Parathyroid adenoma (tissue), 2 donors: ENCODE measurements around the gene TAF10.

Source experiments
- H2AFZ ChIP-seq: fragments of 300-600 bp; sonication (generic); one replicate; pipeline ENCODE4 v1.7.0; 2017; ENCODE audit warnings: antibody characterized with exemption, mild to moderate bottlenecking
- H3K27ac ChIP-seq: fragments of 300-600 bp; sonication (generic); one replicate; pipeline ENCODE4 v1.7.0; 2017
- H3K27me3 ChIP-seq: fragments of 300-600 bp; sonication (generic); one replicate; pipeline ENCODE4 v1.7.0; 2017; ENCODE audit warnings: low read length; ENCODE audit not compliant: control insufficient read depth, insufficient read depth
- H3K36me3 ChIP-seq: fragments of 300-600 bp; sonication (generic); one replicate; pipeline ENCODE4 v1.7.0; 2017; ENCODE audit warnings: low read length; ENCODE audit not compliant: control insufficient read depth, insufficient read depth
- H3K4me1 ChIP-seq: fragments of 300-600 bp; sonication (generic); one replicate; pipeline ENCODE4 v1.7.0; 2017; ENCODE audit warnings: control low read depth
- H3K4me2 ChIP-seq: fragments of 300-600 bp; sonication (generic); one replicate; pipeline ENCODE4 v1.7.0; 2017; ENCODE audit warnings: low read length
- H3K4me3 ChIP-seq: fragments of 300-600 bp; sonication (generic); one replicate; pipeline ENCODE4 v1.7.0; 2017; ENCODE audit warnings: low read depth, low read length
- H3K79me2 ChIP-seq: fragments of 300-600 bp; sonication (generic); one replicate; pipeline ENCODE4 v1.7.0; 2017; ENCODE audit warnings: control low read depth
- H3K9ac ChIP-seq: fragments of 300-600 bp; sonication (generic); one replicate; pipeline ENCODE4 v1.7.0; 2017; ENCODE audit warnings: mild to moderate bottlenecking
- H3K9me3 ChIP-seq: fragments of 300-600 bp; sonication (generic); one replicate; pipeline ENCODE4 v1.7.0; 2017; ENCODE audit warnings: low read length; ENCODE audit not compliant: control insufficient read depth
- TF ChIP-seq, protein P1 (sequence below): fragments of 300-600 bp; sonication (generic); IDR thresholded peaks from one replicate; pipeline ENCODE4 v1.7.0; 2017; ENCODE audit warnings: antibody characterized with exemption, mild to moderate bottlenecking
- donor health status: primary hyperparathyroidism.

Gene TAF10

GRCh38 chr11:6648501-6648900 lies 36.5 kb upstream of the TAF10 start:
- no peaks in the 10 kb centered on the region for H3K9me3 ChIP-seq
- H3K27me3 ChIP-seq = no peaks in the 10 kb centered on the region
- no peaks in the 10 kb centered on the region for H3K79me2 ChIP-seq
- no peak overlapping the region for H3K4me3 ChIP-seq
- no peak overlapping the region for H3K27ac ChIP-seq
- H3K9ac ChIP-seq = no peak overlapping the region
- TF ChIP-seq, protein P1, sequence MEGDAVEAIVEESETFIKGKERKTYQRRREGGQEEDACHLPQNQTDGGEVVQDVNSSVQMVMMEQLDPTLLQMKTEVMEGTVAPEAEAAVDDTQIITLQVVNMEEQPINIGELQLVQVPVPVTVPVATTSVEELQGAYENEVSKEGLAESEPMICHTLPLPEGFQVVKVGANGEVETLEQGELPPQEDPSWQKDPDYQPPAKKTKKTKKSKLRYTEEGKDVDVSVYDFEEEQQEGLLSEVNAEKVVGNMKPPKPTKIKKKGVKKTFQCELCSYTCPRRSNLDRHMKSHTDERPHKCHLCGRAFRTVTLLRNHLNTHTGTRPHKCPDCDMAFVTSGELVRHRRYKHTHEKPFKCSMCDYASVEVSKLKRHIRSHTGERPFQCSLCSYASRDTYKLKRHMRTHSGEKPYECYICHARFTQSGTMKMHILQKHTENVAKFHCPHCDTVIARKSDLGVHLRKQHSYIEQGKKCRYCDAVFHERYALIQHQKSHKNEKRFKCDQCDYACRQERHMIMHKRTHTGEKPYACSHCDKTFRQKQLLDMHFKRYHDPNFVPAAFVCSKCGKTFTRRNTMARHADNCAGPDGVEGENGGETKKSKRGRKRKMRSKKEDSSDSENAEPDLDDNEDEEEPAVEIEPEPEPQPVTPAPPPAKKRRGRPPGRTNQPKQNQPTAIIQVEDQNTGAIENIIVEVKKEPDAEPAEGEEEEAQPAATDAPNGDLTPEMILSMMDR = no peak
- no peaks in the 10 kb centered on the region for H3K36me3 ChIP-seq
- H2AFZ ChIP-seq = no peak overlapping the region
- H3K4me2 ChIP-seq = no peak overlapping the region
- no peaks in the 10 kb centered on the region for H3K4me1 ChIP-seq

DNA sequence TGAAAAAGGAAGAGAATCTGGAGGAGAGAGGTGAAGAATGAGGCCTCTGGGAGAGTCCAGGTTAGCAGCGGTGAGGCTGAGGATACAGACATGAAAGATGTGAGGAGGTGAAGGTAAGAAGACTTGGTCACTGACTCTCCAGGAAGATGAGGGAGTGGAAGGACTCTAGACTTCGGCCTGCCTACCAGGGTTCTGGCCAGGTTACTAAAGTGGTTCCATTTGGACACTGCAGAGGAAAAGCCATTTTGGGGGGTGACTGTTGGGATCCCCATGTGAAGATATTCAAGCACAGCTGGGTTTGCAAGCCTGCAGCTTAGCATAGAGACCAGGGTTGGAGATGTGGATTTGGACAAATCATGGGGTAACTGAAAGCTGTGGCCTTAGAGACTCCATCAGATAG lies 35.8 kb upstream of the TAF10 start:
- Histone ChIP-seq H3K36me3 (no peaks in the 10 kb centered on the region), H3K4me1 (no peaks in the 10 kb centered on the region), H3K9ac (no peak overlapping the region), H3K27ac (peak overlapping the region; percentile 54), H3K4me2 (no peak overlapping the region), H3K9me3 (no peaks in the 10 kb centered on the region), H3K4me3 (no peak overlapping the region), H2AFZ (no peak overlapping the region), H3K79me2 (no peaks in the 10 kb centered on the region), H3K27me3 (no peaks in the 10 kb centered on the region)
- TF ChIP-seq, protein P1 = no peak

GRCh38 chr11:6646918-6647679 lies 35.1 kb upstream of the TAF10 start:
- no peaks in the 10 kb centered on the region for H3K36me3 ChIP-seq
- H3K4me3 ChIP-seq = no peak overlapping the region

DNA sequence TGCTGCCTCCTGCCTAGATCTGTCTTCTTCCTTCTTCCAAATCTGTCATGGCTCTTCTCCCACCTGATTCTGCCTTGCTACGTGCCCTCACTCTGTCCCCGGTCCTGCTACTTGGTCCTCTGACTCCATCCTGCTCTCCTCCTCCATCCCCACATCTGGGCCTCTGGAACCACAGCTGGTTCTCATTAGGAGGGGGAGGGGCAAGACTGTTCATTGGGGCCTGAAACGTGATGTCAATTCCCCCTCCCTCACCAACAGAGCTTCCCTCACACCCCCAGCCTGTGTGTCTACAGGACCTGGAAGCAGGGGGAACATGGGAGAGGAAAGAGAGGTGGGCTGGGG lies 34.5 kb upstream of the TAF10 start:
- TF ChIP-seq, protein P1 = no peak
- no peak overlapping the region for H2AFZ ChIP-seq
- H3K79me2 ChIP-seq = no peaks in the 10 kb centered on the region
- H3K4me3 ChIP-seq = no peak overlapping the region
- H3K9ac ChIP-seq = no peak overlapping the region
- H3K27me3 ChIP-seq = no peaks in the 10 kb centered on the region
- no peak overlapping the region for H3K4me2 ChIP-seq
- no peaks in the 10 kb centered on the region for H3K4me1 ChIP-seq
- H3K9me3 ChIP-seq = no peaks in the 10 kb centered on the region
- no peaks in the 10 kb centered on the region for H3K36me3 ChIP-seq
- H3K27ac ChIP-seq = peak overlapping the region; percentile 54

More at GRCh38 chr11:6646918-6647679, 35.1 kb upstream of the TAF10 start:
- TF ChIP-seq, protein P1 = no peak
- no peaks in the 10 kb centered on the region for H3K4me1 ChIP-seq
- H3K9ac ChIP-seq = no peak overlapping the region
- H2AFZ ChIP-seq = no peak overlapping the region
- H3K4me2 ChIP-seq = no peak overlapping the region
- no peaks in the 10 kb centered on the region for H3K27me3 ChIP-seq
- H3K79me2 ChIP-seq = no peaks in the 10 kb centered on the region
- peak overlapping the region; percentile 54 for H3K27ac ChIP-seq
- H3K9me3 ChIP-seq = no peaks in the 10 kb centered on the region

DNA sequence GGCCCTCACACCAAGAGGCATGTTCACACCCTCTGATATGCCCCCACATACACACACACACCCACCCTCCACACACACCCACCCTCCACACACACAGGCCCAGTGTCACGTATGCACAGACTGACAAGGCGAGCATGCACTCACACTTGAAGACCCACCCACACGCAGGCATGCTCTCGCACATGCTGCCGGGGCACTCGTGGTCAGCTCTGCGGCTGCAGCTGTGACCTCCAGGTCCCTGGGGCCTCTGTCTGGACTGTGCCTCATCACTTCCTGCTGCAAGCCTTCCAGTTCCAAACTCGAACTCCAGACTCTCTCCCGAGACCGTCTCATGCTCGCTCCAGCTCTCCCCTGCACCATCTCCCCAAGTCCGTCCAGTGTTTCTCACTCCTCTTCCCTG lies 34.1 kb upstream of the TAF10 start:
- no peak overlapping the region for H3K27ac ChIP-seq

More for the DNA sequence above, 34.1 kb upstream of the TAF10 start:
- Histone ChIP-seq H3K4me1 (no peaks in the 10 kb centered on the region), H3K36me3 (no peaks in the 10 kb centered on the region), H3K79me2 (no peaks in the 10 kb centered on the region), H3K9ac (no peak overlapping the region), H3K4me2 (no peak overlapping the region), H3K27me3 (no peaks in the 10 kb centered on the region), H3K4me3 (no peak overlapping the region), H2AFZ (no peak overlapping the region), H3K9me3 (no peaks in the 10 kb centered on the region)
- TF ChIP-seq, protein P1 = no peak
